GM23248 (cell line): ENCODE measurements around the gene BRWD1. TPM values are rescaled to one million over a fixed set of nuclear protein-coding genes. Genes with fewer than 3 reads are reported as not detected.
A peak's percentile ranks its signal among the peaks of the same experiment; 100 is the strongest.

ENCODE experiments used
- DNase-seq: peaks from one replicate; pipeline ENCODE4 v3.0.0-alpha.2; 2015
- H2AFZ ChIP-seq: fragments of 200-600 bp; sonication (generic); 2 replicates; pipeline ENCODE4 v1.6.1; 2016; ENCODE audit warnings: antibody characterized with exemption
- H3F3A ChIP-seq: fragments of 200-600 bp; sonication (generic); 2 replicates; pipeline ENCODE4 v1.6.1; 2016; ENCODE audit warnings: mild to moderate bottlenecking, antibody characterized with exemption, mixed run types; ENCODE audit not compliant: insufficient read depth
- H3K27ac ChIP-seq: fragments of 200-600 bp; sonication (generic); 2 replicates; pipeline ENCODE4 v1.5.1; 2016; ENCODE audit warnings: mild to moderate bottlenecking
- H3K27me3 ChIP-seq: fragments of 200-600 bp; sonication (generic); replicated peaks from 2 replicates; pipeline ENCODE4 v1.6.1; 2016; ENCODE audit warnings: mild to moderate bottlenecking; ENCODE audit not compliant: insufficient read depth
- H3K36me3 ChIP-seq: fragments of 200-600 bp; sonication (generic); 2 replicates; pipeline ENCODE4 v1.6.1; 2016; ENCODE audit warnings: low read depth, mild to moderate bottlenecking
- H3K4me1 ChIP-seq: fragments of 200-600 bp; sonication (generic); 2 replicates; pipeline ENCODE4 v1.6.1; 2016; ENCODE audit warnings: mild to moderate bottlenecking; ENCODE audit not compliant: insufficient read depth
- H3K4me2 ChIP-seq: fragments of 200-600 bp; sonication (generic); one replicate; pipeline ENCODE4 v1.6.1; 2016; ENCODE audit warnings: mild to moderate bottlenecking; ENCODE audit not compliant: unreplicated experiment
- H3K4me3 ChIP-seq: fragments of 200-600 bp; sonication (generic); 2 replicates; pipeline ENCODE4 v1.5.1; 2016; ENCODE audit warnings: mild to moderate bottlenecking
- H3K79me2 ChIP-seq: fragments of 200-600 bp; sonication (generic); 2 replicates; pipeline ENCODE4 v1.6.1; 2016; ENCODE audit warnings: mild to moderate bottlenecking; ENCODE audit not compliant: insufficient read depth
- H3K9ac ChIP-seq: fragments of 200-600 bp; sonication (generic); 2 replicates; pipeline ENCODE4 v1.6.1; 2016; ENCODE audit warnings: mild to moderate bottlenecking
- H3K9me2 ChIP-seq: fragments of 200-600 bp; sonication (generic); 2 replicates; pipeline ENCODE4 v1.6.1; 2016; ENCODE audit warnings: mixed run types, mild to moderate bottlenecking, moderate library complexity; ENCODE audit not compliant: insufficient read depth
- H3K9me3 ChIP-seq: fragments of 200-600 bp; sonication (generic); one replicate; pipeline ENCODE4 v1.6.1; 2017; ENCODE audit warnings: low read depth
- H4K20me1 ChIP-seq: fragments of 200-600 bp; sonication (generic); 2 replicates; pipeline ENCODE4 v1.6.0; 2016; ENCODE audit not compliant: insufficient read depth
- EZH2 ChIP-seq: fragments of 200-600 bp; sonication (generic); IDR thresholded peaks from 2 replicates; pipeline ENCODE4 v1.6.1; 2018; ENCODE audit warnings: antibody characterized with exemption, mild to moderate bottlenecking; ENCODE audit not compliant: insufficient read depth, poor library complexity, severe bottlenecking
- EZH2phosphoT487 ChIP-seq: fragments of 200-600 bp; sonication (generic); IDR thresholded peaks from 2 replicates; pipeline ENCODE4 v1.6.1; 2018; ENCODE audit warnings: antibody characterized with exemption, moderate library complexity, mild to moderate bottlenecking, low read depth; ENCODE audit not compliant: insufficient read depth
- WGBS, 2 experiments: methylation state at CpG; one replicate each; pipeline ENCODE4 v1.1.6; 2015 to 2017; ENCODE audit warnings: low lambda C conversion rate in 2 of 2, low coverage in 1 of 2; ENCODE audit errors: missing lambda C conversion rate in 2 of 2; 5-methylcytosine and 5-hydroxymethylcytosine counted together
- in situ Hi-C: fragments of 300-500 bp; cut with MboI; formaldehyde crosslinking; loops from 2 replicates; pipeline ENCODE4 v1.15.0; 2020
- polyA plus RNA-seq: library from polyadenylated mRNA; unstranded; fragments of >200 nt; fragmentation: Nextera tagmentation; extraction: Ambion mirVana; gene quantifications from 2 replicates; pipeline ENCODE4 v1.2.1, GENCODE V29; 2016
- total RNA-seq: library from RNA; depleted of rRNA; stranded (reverse); fragments of >200 nt; shearing (Covaris generic); gene quantifications from 2 replicates; pipeline ENCODE4 v1.2.3, GENCODE V29; 2014

The BRWD1 gene
- total and polyA plus RNA-seq, 2 experiments from 2014 or later: 23.6 to 27.2 TPM

DNA sequence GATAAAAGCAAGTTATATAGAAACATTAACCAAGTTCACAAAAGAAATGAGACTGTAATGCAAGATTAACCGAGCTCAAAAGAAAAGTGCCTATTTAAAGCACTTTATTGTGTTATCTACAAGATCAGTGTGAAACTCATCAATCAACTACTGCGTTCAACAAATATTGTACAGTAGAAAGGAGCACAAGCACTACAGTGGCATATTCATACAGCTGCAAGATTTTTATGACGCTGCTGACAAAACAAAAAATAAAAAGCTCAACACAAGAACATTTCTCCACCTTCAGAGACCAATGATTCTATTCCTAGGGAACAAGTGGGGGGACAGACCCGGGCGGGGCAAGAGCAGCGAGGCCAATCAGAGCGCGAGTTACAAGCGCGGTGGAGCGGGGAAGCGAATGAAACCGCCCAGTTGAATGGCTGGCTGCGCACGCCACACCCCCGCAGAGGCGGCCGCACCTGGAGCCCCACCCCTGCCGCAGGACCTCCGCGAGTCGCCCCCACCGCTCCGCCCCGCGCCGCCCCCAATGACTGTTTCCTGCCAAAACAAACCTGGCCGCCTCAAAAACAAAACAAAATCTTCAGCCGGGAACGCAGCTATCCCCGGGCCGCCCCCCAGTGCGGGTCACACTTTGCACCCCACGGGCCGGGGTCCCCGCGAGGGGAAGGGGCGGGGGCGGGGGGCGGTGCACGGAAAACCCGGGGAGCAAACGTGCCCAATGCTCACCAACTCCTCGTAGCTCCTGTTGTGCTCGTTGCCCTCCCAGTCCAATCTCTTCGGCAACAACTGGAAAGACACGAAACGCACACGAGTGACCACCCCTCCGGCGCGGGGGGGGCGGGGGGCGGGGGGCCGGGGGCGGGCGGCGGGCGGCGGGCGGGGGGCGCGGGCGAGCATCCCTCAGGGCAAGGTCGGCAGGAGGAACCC lies 1.1 kb downstream of the BRWD1 start:
- Histone ChIP-seq H2AFZ (peak overlapping the region; percentile 61; the same call in 1 of the 2 replicates), H3K4me3 (peak overlapping the region; percentile 79), H3F3A (peaks cover 22% of the 10 kb centered on the region), H4K20me1 (no peaks in the 10 kb centered on the region; the same call in 1 of the 2 replicates), H3K4me2 (peak overlapping the region; percentile 57), H3K27ac (peak overlapping the region; percentile 60), H3K79me2 (peaks cover 49% of the 10 kb centered on the region), H3K36me3 (peaks cover 9% of the 10 kb centered on the region; the same call in 1 of the 2 replicates), H3K27me3 (no peaks in the 10 kb centered on the region), H3K4me1 (peaks cover 15% of the 10 kb centered on the region), H3K9ac (peak overlapping the region; percentile 92), H3K9me2 (no peaks in the 10 kb centered on the region), H3K9me3 (no peaks in the 10 kb centered on the region)
- TF ChIP-seq EZH2 (no peak), EZH2phosphoT487 (no peak)
- DNase-seq: peak; percentile 90
- 3 to 7% methylated on average over 22 to 61 of the region's 65 CpGs for WGBS, 2 experiments
- in situ Hi-C loops: no loop called here

DNA sequence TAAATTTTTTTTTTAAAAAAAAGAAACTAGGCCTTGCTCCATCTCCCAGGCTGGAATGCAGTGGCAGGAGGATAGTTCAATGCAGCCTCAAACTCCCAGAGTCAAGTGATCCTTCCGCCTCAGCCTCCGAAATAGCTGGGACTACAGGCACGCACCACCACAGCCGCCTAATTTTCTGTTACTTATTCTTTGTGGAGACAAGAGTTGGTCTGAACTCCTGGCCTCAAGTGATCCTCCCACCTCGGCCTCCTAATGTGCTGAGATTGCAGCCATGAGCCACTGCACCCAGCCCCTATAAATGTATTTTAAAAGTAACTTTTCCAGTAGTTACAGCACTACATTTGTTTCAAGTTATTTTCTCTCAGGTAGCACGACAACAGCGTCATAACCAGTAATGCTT lies 2.3 kb downstream of the BRWD1 start:
- Histone ChIP-seq H3K79me2 (peaks cover 61% of the 10 kb centered on the region), H3K9me2 (no peaks in the 10 kb centered on the region), H3K27ac (no peak overlapping the region), H3K36me3 (peaks cover 14% of the 10 kb centered on the region; the same call in 1 of the 2 replicates), H3F3A (peaks cover 22% of the 10 kb centered on the region), H3K4me2 (no peak overlapping the region), H3K9ac (no peak overlapping the region), H3K4me3 (no peak overlapping the region), H3K27me3 (no peaks in the 10 kb centered on the region), H3K9me3 (no peaks in the 10 kb centered on the region), H3K4me1 (peaks cover 13% of the 10 kb centered on the region), H4K20me1 (no peaks in the 10 kb centered on the region; the same call in 1 of the 2 replicates), H2AFZ (no peak overlapping the region)
- WGBS, 2 experiments: 85 to 86% methylated on average over 7 of the region's 7 CpGs
- TF ChIP-seq EZH2: no peak
- no peak for TF ChIP-seq EZH2phosphoT487
- DNase-seq: no peak
- in situ Hi-C loops: no loop called here

DNA sequence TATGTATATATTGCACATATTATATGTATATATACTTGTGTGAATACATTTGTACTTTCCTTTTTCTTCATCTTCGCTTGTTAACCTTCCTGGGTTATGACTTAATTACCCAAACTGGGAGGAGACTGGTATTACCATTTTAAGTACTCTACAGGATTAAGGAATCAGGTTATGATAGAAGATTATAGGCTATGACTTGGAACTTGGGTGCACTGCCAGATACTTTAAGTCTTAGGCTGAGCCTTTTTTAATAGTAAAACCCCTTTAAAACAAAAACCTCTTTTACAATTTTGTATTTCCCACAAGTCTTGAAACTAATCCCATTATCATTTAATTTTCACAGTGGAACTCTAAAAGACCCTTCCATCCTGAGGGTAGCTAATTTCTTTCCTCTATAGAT lies 6.0 kb downstream of the BRWD1 start:
- no peak for TF ChIP-seq EZH2
- no peak for TF ChIP-seq EZH2phosphoT487
- no peaks in the 10 kb centered on the region for H3K9me3 ChIP-seq
- no peaks in the 10 kb centered on the region for H3K4me1 ChIP-seq
- in situ Hi-C loops: no loop called here
- peaks cover 98% of the 10 kb centered on the region for H3K79me2 ChIP-seq
- no peak overlapping the region for H3K9ac ChIP-seq
- no peaks in the 10 kb centered on the region for H3K9me2 ChIP-seq
- H3K27ac ChIP-seq: no peak overlapping the region
- DNase-seq: no peak
- H3F3A ChIP-seq: peaks cover 9% of the 10 kb centered on the region
- no peaks in the 10 kb centered on the region for H3K27me3 ChIP-seq
- 97% methylated on average over 1 of the region's 1 CpG for WGBS, 2 experiments
- peaks cover 18% of the 10 kb centered on the region; the same call in 1 of the 2 replicates for H3K36me3 ChIP-seq
- H3K4me2 ChIP-seq: no peak overlapping the region
- no peaks in the 10 kb centered on the region; the same call in 1 of the 2 replicates for H4K20me1 ChIP-seq
- no peak overlapping the region for H3K4me3 ChIP-seq
- H2AFZ ChIP-seq: no peak overlapping the region

DNA sequence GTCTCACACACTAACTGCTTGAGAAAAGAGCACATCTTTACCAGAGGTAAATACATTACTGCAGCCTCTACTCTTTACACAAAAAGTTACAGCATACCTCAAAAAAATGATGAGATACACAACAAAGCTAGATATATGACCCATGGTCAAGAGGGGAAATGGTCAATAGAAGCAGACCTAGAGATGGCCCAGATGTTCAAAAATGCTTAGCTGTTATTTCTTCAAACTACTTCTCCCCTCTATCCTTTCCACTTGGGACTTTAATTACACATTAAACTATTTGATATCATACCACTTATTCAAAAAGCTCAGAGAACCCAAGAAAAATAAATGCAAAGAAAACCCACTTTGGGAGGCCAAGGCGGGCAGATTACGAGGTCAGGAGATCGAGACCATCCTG lies 12.8 kb downstream of the BRWD1 start:
- no peaks in the 10 kb centered on the region for H3K9me3 ChIP-seq
- no peak overlapping the region for H2AFZ ChIP-seq
- WGBS, 2 experiments: 99 to 100% methylated on average over 3 of the region's 3 CpGs
- no peaks in the 10 kb centered on the region for H3K9me2 ChIP-seq
- peaks cover 46% of the 10 kb centered on the region for H3K36me3 ChIP-seq
- H3K9ac ChIP-seq: no peak overlapping the region
- in situ Hi-C loops: no loop called here
- peaks cover 95% of the 10 kb centered on the region for H3K79me2 ChIP-seq
- peaks cover 11% of the 10 kb centered on the region; the same call in 1 of the 2 replicates for H3F3A ChIP-seq
- H3K27me3 ChIP-seq: no peaks in the 10 kb centered on the region
- no peak for TF ChIP-seq EZH2
- no peak for TF ChIP-seq EZH2phosphoT487
- peaks cover 3% of the 10 kb centered on the region; the same call in 1 of the 2 replicates for H4K20me1 ChIP-seq
- H3K4me2 ChIP-seq: no peak overlapping the region
- H3K4me3 ChIP-seq: no peak overlapping the region
- H3K27ac ChIP-seq: no peak overlapping the region
- no peak for DNase-seq
- peaks cover 5% of the 10 kb centered on the region; the same call in 1 of the 2 replicates for H3K4me1 ChIP-seq
